ENCODE measurements around the gene TAT.

GRCh38 chr16:71590584-71590983 is 13.7 kb upstream of the TAT start:
- no peak for TF ChIP-seq CTCF (IDR thresholded peaks at IDR 0.05)
- TF ChIP-seq EP300 (IDR thresholded peaks at IDR 0.05) = no peak
